ENCODE results near the gene SGPL1.
"Not testable (repeated sequence)": the region's sequence is repeated elsewhere in the genome, so short reads cannot be mapped to it uniquely, and the experiment has no call there.

SGPL1 gene
- total RNA-seq, result 50.6 to 81.5 (median 77.2) reads per million in 4 experiments

GRCh38 chr10:70815504-70816219, at the start of gene SGPL1:
Gene SGPL1 (plus strand): TSS chr10:70815948. CDS start chr10:70816854, 906 bp downstream.
- DNase-seq, result peak; percentile 76

- not testable (repeated sequence) for DNase-seq
These were observed 47.6 kb upstream of the SGPL1 start for GRCh38 chr10:70768026-70768685.

GRCh38 chr10:70769121-70769520, 46.6 kb upstream of the SGPL1 start:
- DNase-seq, result no peak

- DNase-seq, result no peak
These were observed 45.7 kb upstream of the SGPL1 start for GRCh38 chr10:70770001-70770400.

- DNase-seq, result not testable (repeated sequence)
These were observed 45.2 kb upstream of the SGPL1 start for GRCh38 chr10:70770516-70770915.

GRCh38 chr10:70771311-70772194, 44.2 kb upstream of the SGPL1 start:
- no peak for DNase-seq

- no peak for DNase-seq
These were observed 43.1 kb upstream of the SGPL1 start for GRCh38 chr10:70772627-70773026.

- DNase-seq, result no peak
These were observed 42.3 kb upstream of the SGPL1 start for GRCh38 chr10:70773461-70773860.

GRCh38 chr10:70773965-70774809, 41.6 kb upstream of the SGPL1 start:
- no peak for DNase-seq

GRCh38 chr10:70774810-70775678, 40.7 kb upstream of the SGPL1 start:
- no peak for DNase-seq

- no peak for DNase-seq
These were observed 39.9 kb upstream of the SGPL1 start for GRCh38 chr10:70775679-70776454.

- DNase-seq, result no peak
These were observed 39.2 kb upstream of the SGPL1 start for GRCh38 chr10:70776455-70777005.

GRCh38 chr10:70777063-70777875, 38.5 kb upstream of the SGPL1 start:
- DNase-seq, result no peak

- DNase-seq, result no peak
These were observed 37.4 kb upstream of the SGPL1 start for GRCh38 chr10:70778267-70778924.

- DNase-seq, result no peak
These were observed 36.7 kb upstream of the SGPL1 start for GRCh38 chr10:70779088-70779487.

- no peak for DNase-seq
These were observed 36.0 kb upstream of the SGPL1 start for GRCh38 chr10:70779511-70780369.

- no peak for DNase-seq
These were observed 35.4 kb upstream of the SGPL1 start for GRCh38 chr10:70780370-70780760.

- DNase-seq, result no peak
These were observed 35.0 kb upstream of the SGPL1 start for GRCh38 chr10:70780772-70781171.
